ENCODE results near the gene NAT16.

GRCh38 chr7:101171442-101171837 lies 8.7 kb downstream of the NAT16 start:
- TF ChIP-seq ATM (IDR thresholded peaks at IDR 0.05; ENCODE audit: borderline replicate concordance) = no peak
- no peak for TF ChIP-seq SOX5 (CRISPR knock-in tag; IDR thresholded peaks at IDR 0.05; ENCODE audit: borderline replicate concordance)
- no peak for TF ChIP-seq SRF (IDR thresholded peaks at IDR 0.05; ENCODE audit: low read depth, low read length)
- TF ChIP-seq RFXANK (CRISPR knock-in tag; IDR thresholded peaks at IDR 0.05) = no peak
- TF ChIP-seq USF2 (IDR thresholded peaks at IDR 0.05; ENCODE audit: low read depth, low read length) = no peak
- TF ChIP-seq USF2 (CRISPR knock-in tag; IDR thresholded peaks at IDR 0.05; ENCODE audit: borderline replicate concordance) = no peak
- TF ChIP-seq ZBTB1 (CRISPR knock-in tag; IDR thresholded peaks at IDR 0.05; ENCODE audit: borderline replicate concordance) = no peak
